ENCODE results near the gene CNFN.
A peak's percentile ranks its signal among the peaks of the same experiment; 100 is the strongest.

Gene CNFN

DNA sequence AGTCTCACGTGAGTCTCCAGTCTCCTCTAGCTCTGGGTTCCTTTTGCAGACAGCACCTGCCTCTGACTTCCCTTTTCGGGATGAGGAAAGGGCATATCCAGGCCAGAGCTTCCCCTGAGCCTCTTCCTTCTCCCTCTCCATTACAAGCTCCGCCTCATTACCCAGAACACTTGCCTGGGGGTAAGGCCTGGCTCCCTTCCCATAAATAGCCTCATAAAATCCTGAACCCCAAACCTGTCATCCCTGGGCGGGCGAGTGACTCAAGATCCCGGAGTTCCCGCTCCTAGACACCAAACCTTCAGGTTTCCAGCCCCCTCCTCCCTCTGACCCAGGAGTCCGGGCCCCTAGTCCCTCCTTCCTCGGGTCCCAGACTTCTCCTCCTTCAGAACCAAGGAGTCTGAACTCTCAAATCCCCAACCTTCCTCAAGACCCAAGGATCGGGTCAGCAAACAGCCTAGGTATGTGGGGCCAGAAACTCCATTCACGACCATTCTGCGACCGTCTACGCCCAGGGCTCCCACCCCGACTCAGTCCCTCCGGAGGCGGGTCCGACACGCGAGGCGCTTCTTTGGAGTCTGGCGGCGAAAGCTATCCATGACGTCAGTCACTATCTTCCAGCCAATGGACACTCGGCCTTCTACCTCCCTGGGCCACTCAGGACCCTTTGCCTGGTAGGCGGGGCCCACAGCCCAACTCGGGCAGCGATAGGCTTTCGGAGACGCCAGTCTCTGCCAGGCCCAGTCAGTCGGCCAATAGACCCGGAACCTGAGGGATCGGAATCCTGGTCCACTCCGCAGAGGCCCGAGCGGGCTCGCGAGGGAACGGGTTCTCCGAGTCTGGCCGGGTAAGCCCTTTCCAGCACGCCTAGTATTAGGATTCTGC lies 6.5 kb upstream of the CNFN start:
- TF ChIP-seq, protein P1, sequence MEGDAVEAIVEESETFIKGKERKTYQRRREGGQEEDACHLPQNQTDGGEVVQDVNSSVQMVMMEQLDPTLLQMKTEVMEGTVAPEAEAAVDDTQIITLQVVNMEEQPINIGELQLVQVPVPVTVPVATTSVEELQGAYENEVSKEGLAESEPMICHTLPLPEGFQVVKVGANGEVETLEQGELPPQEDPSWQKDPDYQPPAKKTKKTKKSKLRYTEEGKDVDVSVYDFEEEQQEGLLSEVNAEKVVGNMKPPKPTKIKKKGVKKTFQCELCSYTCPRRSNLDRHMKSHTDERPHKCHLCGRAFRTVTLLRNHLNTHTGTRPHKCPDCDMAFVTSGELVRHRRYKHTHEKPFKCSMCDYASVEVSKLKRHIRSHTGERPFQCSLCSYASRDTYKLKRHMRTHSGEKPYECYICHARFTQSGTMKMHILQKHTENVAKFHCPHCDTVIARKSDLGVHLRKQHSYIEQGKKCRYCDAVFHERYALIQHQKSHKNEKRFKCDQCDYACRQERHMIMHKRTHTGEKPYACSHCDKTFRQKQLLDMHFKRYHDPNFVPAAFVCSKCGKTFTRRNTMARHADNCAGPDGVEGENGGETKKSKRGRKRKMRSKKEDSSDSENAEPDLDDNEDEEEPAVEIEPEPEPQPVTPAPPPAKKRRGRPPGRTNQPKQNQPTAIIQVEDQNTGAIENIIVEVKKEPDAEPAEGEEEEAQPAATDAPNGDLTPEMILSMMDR (IDR thresholded peaks at IDR 0.05; ENCODE audit: insufficient read depth, low read depth, low read length, missing control alignments), result no peak
- DNase-seq (ENCODE audit: low read depth), result peak; percentile 99
- peak overlapping the region; percentile 91 for H3K4me3 ChIP-seq (ENCODE audit: low read depth, low read length)

DNA sequence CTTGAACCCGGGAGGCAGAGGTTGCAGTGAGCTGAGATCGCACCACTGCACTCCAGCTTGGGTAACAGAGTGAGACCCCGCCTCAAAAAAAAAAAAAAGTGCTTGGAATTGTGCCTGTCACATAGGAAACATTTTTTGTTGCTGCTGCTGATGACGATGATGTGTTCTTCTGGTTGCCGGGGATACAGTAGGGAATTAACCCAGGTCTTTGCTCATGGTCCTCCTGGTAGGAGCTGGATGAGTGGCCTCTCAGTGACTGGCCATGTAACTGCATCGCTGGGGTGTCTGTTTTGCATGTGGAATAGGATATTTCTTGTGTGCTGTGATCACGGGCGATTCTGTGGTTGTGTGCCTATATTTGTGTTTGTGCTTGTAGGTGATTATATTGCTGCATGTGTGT lies 4.7 kb upstream of the CNFN start:
- DNase-seq (ENCODE audit: low read depth), result no peak
- TF ChIP-seq, protein P1 (IDR thresholded peaks at IDR 0.05; ENCODE audit: insufficient read depth, low read depth, low read length, missing control alignments), result no peak
- H3K4me3 ChIP-seq (ENCODE audit: low read depth, low read length), result no peak overlapping the region

- no peak for DNase-seq (ENCODE audit: low read depth)
- H3K4me3 ChIP-seq (ENCODE audit: low read depth, low read length), result no peak overlapping the region
- TF ChIP-seq, protein P1 (IDR thresholded peaks at IDR 0.05; ENCODE audit: insufficient read depth, low read depth, low read length, missing control alignments), result no peak
These were observed 2.1 kb upstream of the CNFN start for GRCh38 chr19:42392165-42392564.

DNA sequence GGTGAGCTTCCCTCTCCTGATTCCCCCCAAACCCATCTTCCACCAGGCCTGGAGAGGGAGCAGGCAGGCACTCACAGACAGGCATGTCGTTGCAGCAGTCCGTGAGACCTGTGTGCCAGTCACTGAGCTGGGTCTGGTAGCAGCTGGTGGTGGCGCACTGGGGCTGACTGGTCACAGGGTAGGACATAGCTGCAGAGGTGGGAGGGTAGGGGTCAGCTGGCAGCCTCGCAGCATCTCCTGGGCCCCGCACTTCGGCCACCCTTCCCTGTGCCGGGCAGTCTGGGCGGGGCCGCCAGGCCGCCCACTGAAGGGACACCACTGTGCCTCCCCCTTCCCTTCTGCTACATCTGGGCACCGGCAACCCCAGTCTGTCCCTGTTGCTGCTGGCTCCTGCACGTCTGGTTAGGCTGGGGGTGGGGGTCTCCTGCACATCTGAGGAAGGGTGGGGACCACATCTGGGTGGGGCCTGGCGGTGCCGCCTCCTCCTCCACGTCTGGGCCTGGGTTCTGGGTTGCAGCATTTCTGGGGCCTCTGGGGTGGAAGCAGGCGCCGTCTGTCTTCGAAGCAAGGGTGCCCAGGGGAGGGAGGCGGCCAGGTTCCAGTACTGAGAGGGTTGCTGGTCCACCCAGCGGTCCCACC lies 1.1 kb downstream of the CNFN start:
- TF ChIP-seq, protein P1 (IDR thresholded peaks at IDR 0.05; ENCODE audit: insufficient read depth, low read depth, low read length, missing control alignments), result no peak
- no peak for DNase-seq (ENCODE audit: low read depth)
- H3K4me3 ChIP-seq (ENCODE audit: low read depth, low read length), result no peak overlapping the region

GRCh38 chr19:42386974-42387707 lies 3.0 kb downstream of the CNFN start:
- peak; percentile 49 for DNase-seq (ENCODE audit: low read depth)
- TF ChIP-seq, protein P1 (IDR thresholded peaks at IDR 0.05; ENCODE audit: insufficient read depth, low read depth, low read length, missing control alignments), result peak; percentile 41
- H3K4me3 ChIP-seq (ENCODE audit: low read depth, low read length), result no peak overlapping the region

DNA sequence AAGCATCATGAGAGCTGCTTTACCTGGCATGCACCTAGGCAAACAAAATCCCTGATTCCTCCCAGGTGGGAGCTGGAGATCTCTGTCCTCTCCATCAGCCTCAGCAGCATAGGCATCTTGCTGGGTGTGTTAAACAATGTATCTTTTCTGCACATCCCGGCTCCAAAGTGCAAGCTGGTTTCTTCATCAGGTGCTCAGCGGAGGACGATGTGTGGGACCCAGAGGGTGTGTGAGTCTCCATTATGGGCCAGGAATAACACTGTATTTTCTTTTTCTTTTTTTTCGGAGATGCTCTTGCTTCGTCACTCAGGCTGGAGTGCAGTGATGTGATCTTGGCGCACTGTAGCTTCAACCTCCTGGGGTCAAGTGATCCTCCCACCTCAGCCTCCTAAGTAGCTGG lies 9.9 kb downstream of the CNFN start:
- TF ChIP-seq, protein P1 (IDR thresholded peaks at IDR 0.05; ENCODE audit: insufficient read depth, low read depth, low read length, missing control alignments), result no peak
- no peak overlapping the region for H3K4me3 ChIP-seq (ENCODE audit: low read depth, low read length)
- no peak for DNase-seq (ENCODE audit: low read depth)

Measured in GM12865 (cell line).